Peyer's patch (tissue), 4 donors: Measurements from ENCODE around the gene DCN.

Experiments
- POLR2A ChIP-seq, 2 donors: fragments of 450-650 bp; IDR thresholded peaks; one replicate each; pipeline ENCODE4 v1.5.1; 2017; ENCODE audit warnings: antibody characterized with exemption in 2 of 2, mild to moderate bottlenecking in 2 of 2, moderate library complexity in 2 of 2
- TF ChIP-seq, protein P1 (sequence below), 6 experiments: fragments of 450-650 bp in 4 of 6; fragments of 200-600 bp in 2 of 6; sonication (generic) in 1 of 6; IDR thresholded peaks; one replicate each; pipeline ENCODE4 v1.5.1; 2017 to 2019; ENCODE audit warnings: antibody characterized with exemption in 6 of 6, mild to moderate bottlenecking in 3 of 6, moderate library complexity in 1 of 6

DNA sequence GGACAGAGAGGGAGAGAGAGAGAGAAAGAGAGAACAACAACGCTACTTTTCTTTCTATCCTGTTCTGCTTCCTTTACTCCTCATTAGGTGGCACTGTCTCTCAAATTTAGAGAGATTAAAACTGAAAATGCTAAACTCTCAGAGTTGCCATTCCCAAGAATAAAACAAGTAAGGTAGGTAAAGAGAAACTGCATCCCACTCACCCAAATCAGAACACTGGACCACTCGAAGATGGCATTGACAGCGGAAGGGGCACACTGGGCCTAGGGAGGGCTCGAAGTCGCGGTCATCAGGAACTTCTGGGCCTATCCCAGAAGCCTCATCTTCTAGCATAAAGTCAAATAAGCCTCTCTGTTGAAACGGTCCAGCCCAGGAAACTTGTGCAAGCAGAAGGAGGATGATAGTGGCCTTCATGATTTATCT lies 4.5 kb downstream of the DCN start:
- TF ChIP-seq, protein P1, sequence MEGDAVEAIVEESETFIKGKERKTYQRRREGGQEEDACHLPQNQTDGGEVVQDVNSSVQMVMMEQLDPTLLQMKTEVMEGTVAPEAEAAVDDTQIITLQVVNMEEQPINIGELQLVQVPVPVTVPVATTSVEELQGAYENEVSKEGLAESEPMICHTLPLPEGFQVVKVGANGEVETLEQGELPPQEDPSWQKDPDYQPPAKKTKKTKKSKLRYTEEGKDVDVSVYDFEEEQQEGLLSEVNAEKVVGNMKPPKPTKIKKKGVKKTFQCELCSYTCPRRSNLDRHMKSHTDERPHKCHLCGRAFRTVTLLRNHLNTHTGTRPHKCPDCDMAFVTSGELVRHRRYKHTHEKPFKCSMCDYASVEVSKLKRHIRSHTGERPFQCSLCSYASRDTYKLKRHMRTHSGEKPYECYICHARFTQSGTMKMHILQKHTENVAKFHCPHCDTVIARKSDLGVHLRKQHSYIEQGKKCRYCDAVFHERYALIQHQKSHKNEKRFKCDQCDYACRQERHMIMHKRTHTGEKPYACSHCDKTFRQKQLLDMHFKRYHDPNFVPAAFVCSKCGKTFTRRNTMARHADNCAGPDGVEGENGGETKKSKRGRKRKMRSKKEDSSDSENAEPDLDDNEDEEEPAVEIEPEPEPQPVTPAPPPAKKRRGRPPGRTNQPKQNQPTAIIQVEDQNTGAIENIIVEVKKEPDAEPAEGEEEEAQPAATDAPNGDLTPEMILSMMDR (IDR thresholded peaks at IDR 0.05) = peak in 4 of 6 experiments; percentile 41 to 71 (median 64)
- no peak for TF ChIP-seq POLR2A (IDR thresholded peaks at IDR 0.05)
